H1 (cell line): ENCODE results near the gene MESD. TPM values are rescaled to one million over a fixed set of nuclear protein-coding genes. Genes with fewer than 3 reads are reported as not detected.

Experiments used
- CTCF ChIA-PET: fragments of 300-600 bp; sonication (Branson Sonifier 250); formaldehyde crosslinking; loops from one replicate; lab custom pipeline; 2021; ENCODE audit not compliant: partially characterized antibody; lab: Charles Lee
- POLR2A ChIA-PET: fragments of 300-600 bp; sonication (Branson Sonifier 250); formaldehyde crosslinking; loops from one replicate; lab custom pipeline; 2021; ENCODE audit warnings: inconsistent platforms; ENCODE audit not compliant: partially characterized antibody; lab: Charles Lee
- DNase-seq, 2 experiments: peaks; one replicate each; pipeline versions ENCODE4 v3.0.0 to v3.0.0-alpha.2; 2010 to 2022; ENCODE audit warnings: low spot score in 2 of 2, low read depth in 1 of 2, mixed read lengths in 1 of 2
- FAIRE-seq: peaks from 2 replicates; lab custom pipeline; 2011; peaks lifted over from hg19 to GRCh38; lab: Jason Lieb, UNC
- H2AFZ ChIP-seq: 2 replicates; pipeline ENCODE4 v1.8.1; 2012; ENCODE audit warnings: low read length, inconsistent platforms
- H2AK5ac ChIP-seq: 2 replicates; pipeline ENCODE4 v1.6.1; 2013; ENCODE audit warnings: low read depth, low read length
- H2BK120ac ChIP-seq: replicated peaks from 2 replicates; pipeline ENCODE3; 2013; ENCODE audit warnings: low read depth, low read length, inconsistent platforms
- H2BK12ac ChIP-seq: 2 replicates; pipeline ENCODE4 v1.6.1; 2013; ENCODE audit warnings: low read depth, low read length
- H2BK15ac ChIP-seq: 2 replicates; pipeline ENCODE4 v1.6.1; 2013; ENCODE audit warnings: low read length
- H2BK20ac ChIP-seq: 2 replicates; pipeline ENCODE4 v1.6.1; 2013; ENCODE audit warnings: low read length
- H2BK5ac ChIP-seq: 2 replicates; pipeline ENCODE4 v1.6.1; 2013; ENCODE audit warnings: low read depth, low read length
- H3K14ac ChIP-seq: 2 replicates; pipeline ENCODE4 v1.6.1; 2013; ENCODE audit warnings: inconsistent platforms; ENCODE audit not compliant: insufficient read length
- H3K18ac ChIP-seq: 2 replicates; pipeline ENCODE4 v1.6.1; 2013; ENCODE audit warnings: low read length; ENCODE audit errors: extremely low read depth
- H3K23ac ChIP-seq: 2 replicates; pipeline ENCODE4 v1.6.1; 2013; ENCODE audit warnings: inconsistent platforms; ENCODE audit not compliant: insufficient read length
- H3K23me2 ChIP-seq: 2 replicates; pipeline ENCODE4 v1.6.1; 2013; ENCODE audit warnings: low read depth, low read length
- H3K27ac ChIP-seq: 2 replicates; pipeline ENCODE4 v1.6.1; 2011; ENCODE audit warnings: low read depth, low read length, inconsistent platforms
- H3K27me3 ChIP-seq, 4 experiments: replicated peaks in 1 of 4; 1 replicate in 1 of 4; 2 replicates in 3 of 4; pipeline versions ENCODE4 v1.6.1 to v1.8.1; 2011 to 2013; ENCODE audit warnings: low read length in 3 of 4, mild to moderate bottlenecking in 3 of 4, inconsistent platforms in 2 of 4, mixed read lengths in 2 of 4, moderate library complexity in 1 of 4; ENCODE audit not compliant: control insufficient read depth in 3 of 4, insufficient read depth in 3 of 4; ENCODE audit errors: extremely low read depth in 1 of 4
- H3K36me3 ChIP-seq, 4 experiments: 2 replicates each; pipeline versions ENCODE4 v1.6.1 to v1.8.1; 2011 to 2013; ENCODE audit warnings: mild to moderate bottlenecking in 4 of 4, low read length in 3 of 4, moderate library complexity in 2 of 4, control low read depth in 1 of 4, inconsistent platforms in 1 of 4; ENCODE audit not compliant: insufficient read depth in 4 of 4, control insufficient read depth in 2 of 4
- H3K4ac ChIP-seq: replicated peaks from 2 replicates; pipeline ENCODE3; 2013; ENCODE audit warnings: low read length, low read depth, mixed read lengths, inconsistent platforms; ENCODE audit not compliant: insufficient read length
- H3K4me1 ChIP-seq, 4 experiments: replicated peaks in 1 of 4; 1 replicate in 1 of 4; 2 replicates in 3 of 4; pipeline versions ENCODE4 v1.6.1 to v1.8.1; 2011 to 2013; ENCODE audit warnings: low read length in 3 of 4, inconsistent platforms in 2 of 4, mixed read lengths in 1 of 4; ENCODE audit not compliant: insufficient read depth in 4 of 4, control insufficient read depth in 3 of 4
- H3K4me2 ChIP-seq, 2 experiments: 2 replicates each; pipeline versions ENCODE4 v1.6.1 to v1.8.1; 2011 to 2013; ENCODE audit warnings: low read depth in 2 of 2, low read length in 2 of 2, control low read depth in 1 of 2, inconsistent platforms in 1 of 2, mild to moderate bottlenecking in 1 of 2; ENCODE audit not compliant: insufficient read depth in 1 of 2
- H3K4me3 ChIP-seq, 4 experiments: fragments of 200-600, 300-600 bp in 1 of 4; sonication (generic), shearing (Covaris generic), sonication (Bioruptor Twin) in 1 of 4; 2 replicates each; pipeline versions ENCODE4 v1.5.1 to v1.8.1; 2011 to 2016; ENCODE audit warnings: low read length in 4 of 4, low read depth in 3 of 4, control low read depth in 2 of 4, inconsistent platforms in 2 of 4, mild to moderate bottlenecking in 2 of 4, mixed read lengths in 1 of 4, moderate library complexity in 1 of 4; ENCODE audit not compliant: insufficient read depth in 2 of 4; ENCODE audit errors: extremely low read depth in 1 of 4
- H3K56ac ChIP-seq: replicated peaks from 2 replicates; pipeline ENCODE3; 2013; ENCODE audit warnings: low read depth, mild to moderate bottlenecking, mixed read lengths, low read length, inconsistent platforms; ENCODE audit not compliant: insufficient read length
- H3K79me1 ChIP-seq: 2 replicates; pipeline ENCODE4 v1.6.1; 2013; ENCODE audit warnings: low read depth, low read length, control low read depth
- H3K79me2 ChIP-seq, 2 experiments: 2 replicates each; pipeline versions ENCODE4 v1.6.1 to v1.8.1; 2012 to 2013; ENCODE audit warnings: low read length in 2 of 2, mild to moderate bottlenecking in 2 of 2, inconsistent platforms in 1 of 2; ENCODE audit not compliant: insufficient read depth in 2 of 2, control insufficient read depth in 1 of 2
- H3K9ac ChIP-seq, 4 experiments: replicated peaks in 1 of 4; 1 replicate in 1 of 4; 2 replicates in 3 of 4; pipeline versions ENCODE4 v1.6.1 to v1.8.1; 2011 to 2013; ENCODE audit warnings: low read depth in 3 of 4, low read length in 3 of 4, control low read depth in 2 of 4, mild to moderate bottlenecking in 2 of 4, moderate library complexity in 2 of 4, inconsistent platforms in 1 of 4; ENCODE audit errors: extremely low read depth in 1 of 4
- H3K9me3 ChIP-seq, 2 experiments: 2 replicates each; pipeline versions ENCODE4 v1.6.1 to v1.8.1; 2012 to 2013; ENCODE audit warnings: mild to moderate bottlenecking in 2 of 2, moderate library complexity in 2 of 2, control low read depth in 1 of 2, inconsistent platforms in 1 of 2, low read depth in 1 of 2, low read length in 1 of 2, mixed read lengths in 1 of 2; ENCODE audit not compliant: insufficient read depth in 2 of 2
- H4K20me1 ChIP-seq, 2 experiments: replicated peaks in 1 of 2; 2 replicates each; pipeline versions ENCODE3 to v1.8.1; 2011 to 2013; ENCODE audit warnings: inconsistent platforms in 2 of 2, low read length in 2 of 2, mild to moderate bottlenecking in 1 of 2; ENCODE audit not compliant: insufficient read depth in 2 of 2, control insufficient read depth in 1 of 2
- H4K5ac ChIP-seq: 2 replicates; pipeline ENCODE4 v1.6.1; 2013; ENCODE audit warnings: low read length, low read depth, mixed read lengths, inconsistent platforms; ENCODE audit not compliant: insufficient read length
- H4K8ac ChIP-seq: 2 replicates; pipeline ENCODE4 v1.8.0; 2013; ENCODE audit warnings: mild to moderate bottlenecking, moderate library complexity, low read length, inconsistent platforms; ENCODE audit not compliant: insufficient read depth; ENCODE audit errors: extremely low read depth
- H4K91ac ChIP-seq: replicated peaks from 2 replicates; pipeline ENCODE3; 2013; ENCODE audit warnings: low read length, mixed read lengths, inconsistent platforms; ENCODE audit not compliant: insufficient read length
- CBX5 ChIP-seq: fragments of 300-800, 300-1000 bp; sonication (generic); IDR thresholded peaks from 2 replicates; pipeline ENCODE4 v1.7.1; 2016; ENCODE audit warnings: antibody characterized with exemption, low read length, low read depth
- CHD2 ChIP-seq: IDR thresholded peaks from 2 replicates; pipeline ENCODE4 v1.6.1; 2012; ENCODE audit warnings: low read length, improper control_type of control experiment
- CREB1 ChIP-seq: IDR thresholded peaks from 2 replicates; pipeline ENCODE4 v1.6.1; 2012; ENCODE audit warnings: inconsistent platforms
- FOSL1 ChIP-seq: IDR thresholded peaks from 2 replicates; pipeline ENCODE4 v1.6.1; 2011; ENCODE audit warnings: mild to moderate bottlenecking, low read depth, low read length, moderate library complexity; ENCODE audit not compliant: insufficient read depth
- HDAC6 ChIP-seq: IDR thresholded peaks from one replicate; pipeline ENCODE4 v1.7.1; 2012; ENCODE audit warnings: low read depth, mild to moderate bottlenecking, inconsistent platforms, low read length, moderate library complexity
- MAX ChIP-seq: IDR thresholded peaks from 2 replicates; pipeline ENCODE4 v1.6.1; 2012; ENCODE audit warnings: inconsistent platforms
- RNF2 ChIP-seq: fragments of 200-900, 300-1000 bp; sonication (generic); IDR thresholded peaks from 2 replicates; pipeline ENCODE4 v1.7.1; 2016; ENCODE audit warnings: borderline replicate concordance, low read depth, mild to moderate bottlenecking, antibody characterized with exemption, low read length; ENCODE audit not compliant: poor library complexity, severe bottlenecking; ENCODE audit errors: missing control alignments
- RXRA ChIP-seq: IDR thresholded peaks from 2 replicates; pipeline ENCODE4 v1.6.1; 2011; ENCODE audit warnings: low read depth, mild to moderate bottlenecking, low read length, moderate library complexity; ENCODE audit not compliant: insufficient read depth
- SAP30 ChIP-seq: fragments of 300-600 bp; sonication (generic); IDR thresholded peaks from 2 replicates; pipeline ENCODE4 v1.7.1; 2012; ENCODE audit warnings: low read length, moderate library complexity, mild to moderate bottlenecking, inconsistent platforms; ENCODE audit not compliant: insufficient read depth, insufficient replicate concordance
- SP4 ChIP-seq: IDR thresholded peaks from 2 replicates; pipeline ENCODE4 v1.6.1; 2012; ENCODE audit warnings: low read length, inconsistent platforms
- SUZ12 ChIP-seq: fragments of 200-600 bp; sonication (generic); IDR thresholded peaks from 2 replicates; pipeline ENCODE4 v1.6.1; 2012; ENCODE audit warnings: mild to moderate bottlenecking, inconsistent platforms, low read length, moderate library complexity, mixed read lengths
- TAF1 ChIP-seq: IDR thresholded peaks from 2 replicates; pipeline ENCODE4 v1.6.1; 2011; ENCODE audit warnings: mild to moderate bottlenecking, low read depth, low read length
- WGBS, 2 experiments: shearing (Covaris generic) in 1 of 2; methylation state at CpG; one replicate each; pipeline versions ENCODE4 v1.1.6 to v1.1.7; 2013 to 2015; ENCODE audit warnings: low lambda C conversion rate in 2 of 2, mixed read lengths in 2 of 2, inconsistent platforms in 1 of 2, low coverage in 1 of 2, missing lambda C conversion rate in 1 of 2; ENCODE audit not compliant: insufficient replicate concordance in 2 of 2, insufficient coverage in 1 of 2, insufficient read length in 1 of 2; ENCODE audit errors: extremely low coverage in 1 of 2, missing lambda C conversion rate in 1 of 2; 5-methylcytosine and 5-hydroxymethylcytosine counted together
- polyA plus RNA-seq, 7 experiments: library from polyadenylated mRNA; depleted of rRNA in 3 of 7; stranded (reverse) in 5 of 7; unstranded in 2 of 7; fragments of >200 nt in 5 of 7; fragments of 200-250 nt in 2 of 7; gene quantifications; 1 replicate in 5 of 7; 2 replicates in 1 of 7; 4 replicates in 1 of 7; pipeline versions ENCODE4 v1.2.1 to v1.2.3, GENCODE V29; 2011 to 2013; ENCODE audit warnings: missing spikeins in 2 of 7, mixed read lengths in 2 of 7
- total RNA-seq: library from RNA; stranded (reverse); fragmentation: NEBNext Ultra II Directional; extraction: Animal tissue kit (Norgen Biotek cat#: 25700); gene quantifications from 2 replicates; pipeline ENCODE4 v1.2.1, GENCODE V29; 2021

The MESD gene
- total and polyA plus RNA-seq, 2 of the 8 experiments (the other 6 are each of a cell fraction or from before 2014, with no cell fraction given) = 11.0 to 28.3 TPM

DNA sequence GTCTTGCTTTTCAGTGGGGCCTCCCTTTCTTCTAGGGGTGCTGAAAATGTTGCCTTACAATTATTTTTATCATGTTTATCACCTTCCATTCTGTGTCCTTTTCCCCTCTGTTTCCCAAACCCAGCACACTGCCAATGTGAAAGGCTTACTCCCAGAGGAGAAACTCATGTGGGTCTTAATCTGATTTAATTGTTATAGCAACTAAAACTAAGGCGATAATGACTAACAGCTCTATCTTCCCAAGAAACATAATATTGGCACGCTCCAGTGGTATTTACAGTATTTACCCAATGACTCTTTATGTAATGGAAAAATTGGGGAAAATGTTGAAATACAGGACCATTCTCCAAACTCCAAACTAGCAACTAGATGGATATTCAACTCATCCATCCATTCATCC, 58.4 kb downstream of the MESD start:
- no peak overlapping the region for H3K4me2 ChIP-seq
- H3K36me3 ChIP-seq = no peaks in the 10 kb centered on the region
- no peak overlapping the region for H3K4me3 ChIP-seq
- peaks cover 0 to 2% (median 0%) of the 10 kb centered on the region in 4 experiments; a peak in 1 of 7 replicates for H3K4me1 ChIP-seq
- H2BK12ac ChIP-seq = no peak overlapping the region
- no peak overlapping the region for H4K5ac ChIP-seq
- H3K23me2 ChIP-seq = no peaks in the 10 kb centered on the region; the same call in 1 of the 2 replicates
- CTCF ChIA-PET = interaction anchor here (2.4 kb wide), 1 partner anchor 39 kb away, joined by 7 read pairs; no protein-coding TSS in a partner anchor
- POLR2A ChIA-PET = interaction anchor here (1.1 kb wide), 1 partner anchor 15 kb away, joined by 3 read pairs; no protein-coding TSS in a partner anchor
- TF ChIP-seq RXRA (no peak), TAF1 (no peak), FOSL1 (no peak), RNF2 (no peak), MAX (no peak), HDAC6 (no peak), CREB1 (no peak), SUZ12 (no peak), SAP30 (no peak), CHD2 (no peak), CBX5 (no peak), SP4 (no peak)
- H3K27ac ChIP-seq = no peak overlapping the region
- no peak overlapping the region for H4K91ac ChIP-seq
- H2BK5ac ChIP-seq = no peak overlapping the region
- no peak overlapping the region for H2BK120ac ChIP-seq
- no peak for FAIRE-seq
- no peaks in the 10 kb centered on the region for H3K79me2 ChIP-seq
- no peak overlapping the region for H3K9ac ChIP-seq
- no peaks in the 10 kb centered on the region for H3K79me1 ChIP-seq
- no peak overlapping the region for H2BK15ac ChIP-seq
- DNase-seq = no peak
- no peak overlapping the region for H3K56ac ChIP-seq
- H3K9me3 ChIP-seq = no peaks in the 10 kb centered on the region
- no peak overlapping the region for H3K4ac ChIP-seq
- WGBS, 2 experiments = 93% methylated on average over 2 of the region's 2 CpGs; no CpG with 5 or more reads in 1 of the 2 experiments
- H4K20me1 ChIP-seq = no peaks in the 10 kb centered on the region
- no peak overlapping the region for H3K23ac ChIP-seq
- no peaks in the 10 kb centered on the region for H3K27me3 ChIP-seq
- H3K14ac ChIP-seq = no peak overlapping the region
- H4K8ac ChIP-seq = no peak overlapping the region
- no peak overlapping the region for H2BK20ac ChIP-seq
- no peak overlapping the region for H2AFZ ChIP-seq
- H3K18ac ChIP-seq = no peak overlapping the region
- H2AK5ac ChIP-seq = no peak overlapping the region
